H1 (cell line): ENCODE data around the gene EVI2A. TPM values are rescaled to one million over a fixed set of nuclear protein-coding genes. Genes with fewer than 3 reads are reported as not detected.

Experiments
- KDM5A ChIP-seq: fragments of 200-600 bp; IDR thresholded peaks from 2 replicates; pipeline ENCODE4 v1.7.1; 2012; ENCODE audit warnings: mild to moderate bottlenecking, low read length, inconsistent platforms, mixed read lengths
- polyA plus RNA-seq, 7 experiments: library from polyadenylated mRNA; depleted of rRNA in 3 of 7; stranded (reverse) in 5 of 7; unstranded in 2 of 7; fragments of >200 nt in 5 of 7; fragments of 200-250 nt in 2 of 7; gene quantifications; 1 replicate in 5 of 7; 2 replicates in 1 of 7; 4 replicates in 1 of 7; pipeline versions ENCODE4 v1.2.1 to v1.2.3, GENCODE V29; 2011 to 2013; ENCODE audit warnings: missing spikeins in 2 of 7, mixed read lengths in 2 of 7
- total RNA-seq: library from RNA; stranded (reverse); fragmentation: NEBNext Ultra II Directional; extraction: Animal tissue kit (Norgen Biotek cat#: 25700); gene quantifications from 2 replicates; pipeline ENCODE4 v1.2.1, GENCODE V29; 2021

Gene EVI2A
- total and polyA plus RNA-seq, 2 of the 8 experiments (the other 6 are each of a cell fraction or from before 2014, with no cell fraction given), result not detected

DNA sequence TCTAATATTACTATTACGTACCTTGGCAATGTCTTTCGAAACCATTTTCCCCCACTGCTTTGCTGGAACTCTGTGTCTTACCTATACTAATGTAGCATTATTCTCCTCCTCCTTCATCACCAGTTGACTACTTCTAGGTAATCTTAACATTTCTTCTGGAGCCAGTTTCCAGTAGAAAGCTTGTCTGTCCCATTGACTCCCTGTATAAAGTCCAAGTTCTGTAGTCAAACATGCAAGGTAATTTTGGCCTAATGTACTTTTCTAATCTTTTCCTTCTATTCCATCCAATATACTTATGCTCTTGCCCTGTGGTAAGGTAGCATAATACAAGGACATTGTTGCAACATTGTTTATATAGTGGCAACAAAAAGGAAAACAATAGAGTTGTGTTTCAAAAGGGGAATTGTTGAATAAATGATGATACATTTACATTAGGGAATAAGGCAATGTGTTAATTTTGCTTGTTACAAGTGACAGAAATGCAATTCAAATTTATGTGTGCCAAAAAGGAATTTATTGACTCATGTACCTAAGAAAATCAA, 52.3 kb downstream of the EVI2A start (continued):
- no peak for TF ChIP-seq KDM5A

Other genes starting within 250 kb of the EVI2A start
- 27.5 and 29.6 TPM in 2 replicates for gene NF1, start 226.6 kb downstream of the EVI2A start, total RNA-seq
- 12.4 and 19.3 TPM in 2 replicates for gene NF1, start 226.6 kb downstream of the EVI2A start, polyA plus RNA-seq (2011; rRNA removed)
- gene OMG, start 24.4 kb downstream of the EVI2A start, total RNA-seq, result not detected in 2 replicates
- gene OMG, start 24.4 kb downstream of the EVI2A start, polyA plus RNA-seq (2011; rRNA removed), result not detected in 2 replicates
- gene EVI2B, start 7.6 kb downstream of the EVI2A start, total RNA-seq, result not detected in 2 replicates
- not detected in 2 replicates for gene EVI2B, start 7.6 kb downstream of the EVI2A start, polyA plus RNA-seq (2011; rRNA removed)
- gene RAB11FIP4, start 70.1 kb upstream of the EVI2A start, total RNA-seq, result 53.2 and 60.5 TPM in 2 replicates
- gene RAB11FIP4, start 70.1 kb upstream of the EVI2A start, polyA plus RNA-seq (2011; rRNA removed), result 21.7 and 26.0 TPM in 2 replicates